Measurements from ENCODE around the gene PSG5. TPM values are rescaled to one million over a fixed set of nuclear protein-coding genes. Genes with fewer than 3 reads are reported as not detected.
"Not testable (repeated sequence)": the region's sequence is repeated elsewhere in the genome, so short reads cannot be mapped to it uniquely, and the experiment has no call there.

PSG5 gene
- total RNA-seq (2013; cell fraction: nucleolus; rRNA removed), result not detected in 2 replicates
- total RNA-seq (2014; rRNA removed), result not detected in 2 replicates
- total RNA-seq (2014; rRNA removed; fragmentation: Illumina TruSeq; extraction: Trizol), result not detected in 2 replicates
- total RNA-seq (2021), result not detected in 2 replicates
- polyA plus RNA-seq (2011; ENCODE audit: low read depth), result not detected
- polyA plus RNA-seq (2011; rRNA removed), result not detected in 2 replicates
- polyA plus RNA-seq (2011; cell fraction: cytosol; rRNA removed), result not detected in 2 replicates
- polyA plus RNA-seq (2011; cell fraction: nucleus; rRNA removed), result not detected in 2 replicates
- not detected in 2 replicates for polyA plus RNA-seq (2012)
- not detected in 2 replicates for polyA plus RNA-seq (2014; fragmentation: Illumina TruSeq; extraction: Trizol)
- not detected for polyA plus RNA-seq (2014; fragmentation: Nextera tagmentation; extraction: Ambion mirVana)
- polyA plus RNA-seq (2014; rRNA removed), result not detected in 2 replicates
- polyA plus RNA-seq (2016; fragmentation: Nextera tagmentation; extraction: Ambion mirVana), result under 1 TPM in 1 of 2 experiments, not detected in 1; 0.27 TPM
- not detected in 2 replicates for polyA minus RNA-seq (2011; rRNA and poly(A)+ RNA removed)
- polyA minus RNA-seq (2011; cell fraction: cytosol; rRNA and poly(A)+ RNA removed), result not detected in 2 replicates
- not detected in 2 replicates for polyA minus RNA-seq (2011; cell fraction: nucleus; rRNA and poly(A)+ RNA removed)
- Bru-seq, nascent RNA, result not detected
- percentile 5 among the genes with signal in this experiment for BruChase-seq, experiment 1, labeled RNA remaining after a 6-hour chase
- not detected for BruChase-seq, experiment 2, labeled RNA remaining after a 2-hour chase
- long read RNA-seq, experiment 1, result 0 reads
- long read RNA-seq, experiment 2, result 0 reads

- in situ Hi-C loops (cut with MboI); H3K9ac ChIP-seq (ENCODE audit: control insufficient read depth, insufficient read depth, low read length): not testable (repeated sequence)
These were observed at the start of gene PSG5 for GRCh38 chr19:43186311-43186935. TSS of gene PSG5 (minus strand) at chr19:43186536. CDS start at chr19:43186405, 131 bp downstream.

GRCh38 chr19:43235686-43236085, 49.4 kb upstream of the PSG5 start:
- CTCF ChIA-PET; H3K9me3 ChIP-seq (replicated peaks; ENCODE audit: control insufficient read depth, insufficient read depth, low read length); H3K4me1 ChIP-seq (ENCODE audit: control insufficient read depth, insufficient read depth, low read length); SMC1A ChIA-PET (ENCODE audit: uncharacterized antibody, unreplicated experiment); H3K79me2 ChIP-seq (ENCODE audit: control insufficient read depth, insufficient read depth, low read length); H3K36me3 ChIP-seq (ENCODE audit: control insufficient read depth in 2 of 2, insufficient read depth in 2 of 2, low read length in 1 of 2); intact Hi-C loops (cut with micrococcal nuclease; ENCODE audit: unreplicated experiment); POLR2A ChIA-PET; H3K27ac ChIP-seq (ENCODE audit: control insufficient read depth, insufficient read depth); H3K4me3 ChIP-seq; H3K27me3 ChIP-seq (replicated peaks in 1 of 2; ENCODE audit: control insufficient read depth in 2 of 2, insufficient read depth in 2 of 2, low read length in 1 of 2); H4K20me1 ChIP-seq (ENCODE audit: control insufficient read depth, insufficient read depth); H3K9ac ChIP-seq (ENCODE audit: control insufficient read depth, insufficient read depth, low read length); FAIRE-seq; RAD21 ChIA-PET (ENCODE audit: unreplicated experiment); H3K4me2 ChIP-seq (ENCODE audit: control insufficient read depth, insufficient read depth); DNase-seq (ENCODE audit: low read depth, low spot score); ATAC-seq; H2AFZ ChIP-seq (ENCODE audit: control insufficient read depth, low read depth, low read length); BruUV-seq (replicated peaks): not testable (repeated sequence)
- in situ Hi-C loops (cut with MboI), result loop anchor here (5.0 kb wide), 1 partner anchor 123 kb away; no protein-coding TSS in a partner anchor
- 33% methylated on average over 3 of the region's 3 CpGs for WGBS (ENCODE audit: insufficient coverage, insufficient replicate concordance, low lambda C conversion rate, missing lambda C conversion rate)

More at GRCh38 chr19:43186311-43186935, at the start of gene PSG5:
- SMC1A ChIA-PET (ENCODE audit: uncharacterized antibody, unreplicated experiment); H3K36me3 ChIP-seq (ENCODE audit: control insufficient read depth in 2 of 2, insufficient read depth in 2 of 2, low read length in 1 of 2); DNase-seq (ENCODE audit: low read depth, low spot score); POLR2A ChIA-PET; CTCF ChIA-PET; H3K79me2 ChIP-seq (ENCODE audit: control insufficient read depth, insufficient read depth, low read length); H4K20me1 ChIP-seq (ENCODE audit: control insufficient read depth, insufficient read depth); H3K4me2 ChIP-seq (ENCODE audit: control insufficient read depth, insufficient read depth); FAIRE-seq; BruUV-seq (replicated peaks); ATAC-seq; RAD21 ChIA-PET (ENCODE audit: unreplicated experiment); H2AFZ ChIP-seq (ENCODE audit: control insufficient read depth, low read depth, low read length); intact Hi-C loops (cut with micrococcal nuclease; ENCODE audit: unreplicated experiment); H3K27ac ChIP-seq (ENCODE audit: control insufficient read depth, insufficient read depth); H3K4me3 ChIP-seq; H3K4me1 ChIP-seq (ENCODE audit: control insufficient read depth, insufficient read depth, low read length); H3K27me3 ChIP-seq (replicated peaks in 1 of 2; ENCODE audit: control insufficient read depth in 2 of 2, insufficient read depth in 2 of 2, low read length in 1 of 2); H3K9me3 ChIP-seq (replicated peaks; ENCODE audit: control insufficient read depth, insufficient read depth, low read length): not testable (repeated sequence)
- WGBS (ENCODE audit: insufficient coverage, insufficient replicate concordance, low lambda C conversion rate, missing lambda C conversion rate), result 22% methylated on average over 7 of the region's 7 CpGs

Measured in GM12878 (cell line).